SK-N-SH treated with all-trans-retinoic acid at 6 μM for 48 hours (cell line): ENCODE measurements around the gene PRKAG3.

ENCODE experiments used
- ESRRG ChIP-seq: fragments of 250-450 bp; sonication (Bioruptor Pico); IDR thresholded peaks from 2 replicates; pipeline ENCODE4 v1.6.1; 2021; ENCODE audit warnings: mild to moderate bottlenecking
- PATZ1 ChIP-seq: fragments of 250-450 bp; sonication (Bioruptor Pico); IDR thresholded peaks from 2 replicates; pipeline ENCODE4 v1.8.0; 2020; ENCODE audit warnings: mild to moderate bottlenecking, moderate library complexity, borderline replicate concordance
- POU6F1 ChIP-seq: fragments of 250-450 bp; sonication (Bioruptor Pico); IDR thresholded peaks from 2 replicates; pipeline ENCODE4 v1.8.0; 2021; ENCODE audit warnings: low read depth, mild to moderate bottlenecking, moderate library complexity, borderline replicate concordance
- RARB ChIP-seq: fragments of 250-450 bp; sonication (Bioruptor Pico); IDR thresholded peaks from 2 replicates; pipeline ENCODE4 v1.8.0; 2021; ENCODE audit warnings: mild to moderate bottlenecking, moderate library complexity
- ZNF565 ChIP-seq: fragments of 450-650 bp; formaldehyde crosslinking; conservative IDR thresholded peaks from 2 replicates; pipeline ENCODE4 v1.5.0; 2020; ENCODE audit warnings: low read depth, mild to moderate bottlenecking, moderate library complexity

- TF ChIP-seq RARB (CRISPR knock-in tag) (no peak), POU6F1 (CRISPR knock-in tag) (no peak), PATZ1 (CRISPR knock-in tag) (no peak), ESRRG (no peak), ZNF565 (CRISPR knock-in tag) (no peak)
Observed at GRCh38 chr2:218869064-218869463, 37.5 kb upstream of the PRKAG3 start.
